NCI-H2196 treated with DMSO at 0.1 percent for 48 hours (cell line): ENCODE data around the gene KPNA5.

ENCODE experiments used
- DNase-seq: peaks from one replicate; lab custom pipeline; 2025; ENCODE audit not compliant: unreplicated experiment; lab: John Stamatoyannopoulos, UW

The KPNA5 gene

DNA sequence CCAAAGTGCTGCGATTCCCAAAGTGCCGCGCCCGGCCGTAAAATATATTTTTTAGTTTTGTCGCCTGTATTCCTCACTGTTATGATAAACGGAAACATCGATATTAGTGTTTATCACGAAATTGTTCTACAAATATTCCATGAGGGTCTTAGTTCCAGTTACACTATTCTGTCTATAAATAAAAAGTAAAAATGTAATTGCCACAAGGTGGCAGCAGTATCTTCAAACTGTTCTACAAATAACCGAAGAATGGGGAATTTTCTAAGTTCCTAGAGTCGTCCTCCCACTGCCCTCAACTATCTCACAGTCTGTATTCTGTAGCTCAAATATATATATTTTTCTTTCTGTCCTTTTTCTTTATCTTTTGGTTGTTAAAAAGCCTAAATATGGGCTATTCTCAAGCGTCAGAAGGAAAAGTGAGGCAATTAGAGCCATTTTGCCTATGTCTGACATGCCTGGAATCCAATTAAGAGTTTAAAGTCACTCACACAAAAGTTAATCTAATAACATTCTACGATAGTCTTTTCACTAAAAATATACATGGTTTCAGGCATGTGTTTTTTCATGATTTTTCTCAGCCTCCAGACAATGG lies 98.7 kb downstream of the KPNA5 start:
- no peak for DNase-seq

DNA sequence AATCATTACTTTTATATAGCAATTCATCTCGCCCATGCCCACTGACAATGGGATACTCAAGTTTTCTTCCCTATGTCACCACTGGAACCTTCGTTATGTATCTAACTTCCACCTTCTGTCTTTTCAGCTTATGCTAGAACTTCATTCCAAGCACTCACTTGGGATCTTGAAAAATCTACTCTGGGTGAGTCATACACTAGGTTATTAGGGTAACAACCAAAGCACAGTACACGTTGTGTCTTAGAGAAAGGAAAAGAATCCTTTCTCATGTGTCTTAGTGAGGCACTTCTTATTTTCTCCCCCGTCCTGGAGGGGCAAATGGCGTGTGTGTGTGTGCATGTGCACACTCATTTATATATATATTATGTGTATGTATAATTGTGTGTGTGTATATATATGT lies 102.8 kb downstream of the KPNA5 start:
- DNase-seq: no peak
